Measurements from ENCODE around the gene LMX1B. TPM values are rescaled to one million over a fixed set of nuclear protein-coding genes. Genes with fewer than 3 reads are reported as not detected.

Gene LMX1B
- polyA plus RNA-seq, 1 of the 3 experiments (the other 2 are of a cell fraction), result not detected

GRCh38 chr9:126738553-126738952, 124.8 kb downstream of the LMX1B start (continued):
- TF ChIP-seq CTCF (IDR thresholded peaks at IDR 0.05), result no peak

GRCh38 chr9:126743041-126743440, 129.3 kb downstream of the LMX1B start:
- Histone ChIP-seq H3K4me3 (ENCODE audit: low read depth in 2 of 2, low read length in 1 of 2) (no peak overlapping the region), H3K9me3 (no peaks in the 10 kb centered on the region), H3K27ac (ENCODE audit: low read depth in 2 of 2, low read length in 1 of 2) (no peak overlapping the region), H3K4me2 (no peak overlapping the region), H3K36me3 (replicated peaks in 1 of 2; ENCODE audit: control insufficient read depth in 1 of 2, insufficient read depth in 2 of 2, low read length in 1 of 2) (no peaks in the 10 kb centered on the region), H2AFZ (ENCODE audit: low read depth) (no peak overlapping the region), H3K4me1 (ENCODE audit: control insufficient read depth in 1 of 2, insufficient read depth in 2 of 2, low read depth in 1 of 2, low read length in 1 of 2) (no peaks in the 10 kb centered on the region), H4K20me1 (ENCODE audit: insufficient read depth) (no peaks in the 10 kb centered on the region), H3K9me2 (no peaks in the 10 kb centered on the region), H3K79me2 (ENCODE audit: insufficient read depth) (no peaks in the 10 kb centered on the region), H3K9ac (no peak overlapping the region), H3K27me3 (ENCODE audit: insufficient read depth) (peaks cover 19% of the 10 kb centered on the region; the same call in 1 of the 2 replicates), H3F3A (replicated peaks; ENCODE audit: insufficient read depth) (no peaks in the 10 kb centered on the region)
- POLR2A ChIA-PET, result interaction anchor here (0.6 kb wide), 1 partner anchor 293 kb away, joined by 3 read pairs; no protein-coding TSS in a partner anchor
- no peak for DNase-seq
- TF ChIP-seq NRF1 (IDR thresholded peaks at IDR 0.05; ENCODE audit: low read depth, low read length), result no peak
- WGBS (ENCODE audit: low lambda C conversion rate), result 55% methylated on average over 5 of the region's 5 CpGs
- CTCF ChIA-PET, result interaction anchor here (1.0 to 1.8 kb wide), 4 partner anchors 28 to 53 kb away, joined by 3 to 7 read pairs (median 4); no protein-coding TSS in a partner anchor

- Histone ChIP-seq H4K20me1 (ENCODE audit: insufficient read depth) (no peaks in the 10 kb centered on the region), H3K36me3 (replicated peaks in 1 of 2; ENCODE audit: control insufficient read depth in 1 of 2, insufficient read depth in 2 of 2, low read length in 1 of 2) (no peaks in the 10 kb centered on the region), H3K79me2 (ENCODE audit: insufficient read depth) (no peaks in the 10 kb centered on the region), H3K9me3 (no peaks in the 10 kb centered on the region), H3K9ac (no peak overlapping the region), H3K4me1 (ENCODE audit: control insufficient read depth in 1 of 2, insufficient read depth in 2 of 2, low read depth in 1 of 2, low read length in 1 of 2) (no peaks in the 10 kb centered on the region), H3K27ac (ENCODE audit: low read depth in 2 of 2, low read length in 1 of 2) (no peak overlapping the region), H3F3A (replicated peaks; ENCODE audit: insufficient read depth) (no peaks in the 10 kb centered on the region), H3K4me3 (ENCODE audit: low read depth in 2 of 2, low read length in 1 of 2) (no peak overlapping the region), H3K27me3 (ENCODE audit: insufficient read depth) (peaks cover 25% of the 10 kb centered on the region; the same call in 1 of the 2 replicates), H3K4me2 (no peak overlapping the region), H2AFZ (ENCODE audit: low read depth) (no peak overlapping the region), H3K9me2 (no peaks in the 10 kb centered on the region)
- WGBS (ENCODE audit: low lambda C conversion rate), result 52% methylated on average over 10 of the region's 10 CpGs
- DNase-seq, result no peak
- CTCF ChIA-PET, result no interaction called here
- POLR2A ChIA-PET, result no interaction called here
- TF ChIP-seq FOSL2 (IDR thresholded peaks at IDR 0.05; ENCODE audit: borderline replicate concordance, low read depth) (no peak), MAX (IDR thresholded peaks at IDR 0.05; ENCODE audit: low read depth) (no peak), CHD2 (IDR thresholded peaks at IDR 0.05; ENCODE audit: low read length, partially characterized antibody) (no peak), CTCF (IDR thresholded peaks at IDR 0.05) (no peak), PBX3 (IDR thresholded peaks at IDR 0.05) (no peak), SIN3A (IDR thresholded peaks at IDR 0.05; ENCODE audit: borderline replicate concordance, low read depth, low read length) (no peak), TAF1 (IDR thresholded peaks at IDR 0.05; ENCODE audit: borderline replicate concordance, low read depth, low read length) (no peak), GATA2 (CRISPR knock-in tag; IDR thresholded peaks at IDR 0.05) (no peak), MXI1 (IDR thresholded peaks at IDR 0.05; ENCODE audit: low read depth, low read length) (no peak), TCF12 (IDR thresholded peaks at IDR 0.05) (no peak), FOXM1 (IDR thresholded peaks at IDR 0.05; ENCODE audit: low read depth) (no peak), JUND (IDR thresholded peaks at IDR 0.05) (no peak)
These were observed 132.1 kb downstream of the LMX1B start for GRCh38 chr9:126745574-126746411.

Data from SK-N-SH (cell line).